Stimulated activated naive CD8-positive, alpha-beta T cell treated with anti-CD3 and anti-CD28 coated beads, Interleukin-15, amount 100 ng/mL, for 72 hours (primary cell): ENCODE measurements around the gene DIAPH1.

Experiments used
- ATAC-seq: fragments of 150-1000 bp; cut with Tn5 transposase; 2 replicates; pipeline ENCODE4 v1.10.0; 2021; ENCODE audit warnings: mild to moderate bottlenecking, moderate library complexity
- DNase-seq, 2 donors: peaks; one replicate each; pipeline ENCODE4 v3.0.0; 2021 to 2022
- H3K27ac Mint-ChIP-seq, 2 donors: one replicate each; pipeline ENCODE4 v1.8.0; 2022; ENCODE audit warnings: mild to moderate bottlenecking in 2 of 2, mixed read lengths in 2 of 2, moderate library complexity in 2 of 2
- H3K27me3 Mint-ChIP-seq: one replicate; pipeline ENCODE4 v1.8.0; 2022; ENCODE audit warnings: mixed read lengths
- H3K4me1 Mint-ChIP-seq: one replicate; pipeline ENCODE4 v1.8.0; 2022; ENCODE audit warnings: mild to moderate bottlenecking, mixed read lengths
- H3K4me3 Mint-ChIP-seq, 2 donors: one replicate each; pipeline ENCODE4 v1.8.0; 2022; ENCODE audit warnings: mild to moderate bottlenecking in 2 of 2, mixed read lengths in 2 of 2, moderate library complexity in 1 of 2
- H3K9me3 Mint-ChIP-seq, 2 donors: one replicate each; pipeline ENCODE4 v1.8.0; 2022; ENCODE audit warnings: mixed read lengths in 2 of 2

Gene DIAPH1

DNA sequence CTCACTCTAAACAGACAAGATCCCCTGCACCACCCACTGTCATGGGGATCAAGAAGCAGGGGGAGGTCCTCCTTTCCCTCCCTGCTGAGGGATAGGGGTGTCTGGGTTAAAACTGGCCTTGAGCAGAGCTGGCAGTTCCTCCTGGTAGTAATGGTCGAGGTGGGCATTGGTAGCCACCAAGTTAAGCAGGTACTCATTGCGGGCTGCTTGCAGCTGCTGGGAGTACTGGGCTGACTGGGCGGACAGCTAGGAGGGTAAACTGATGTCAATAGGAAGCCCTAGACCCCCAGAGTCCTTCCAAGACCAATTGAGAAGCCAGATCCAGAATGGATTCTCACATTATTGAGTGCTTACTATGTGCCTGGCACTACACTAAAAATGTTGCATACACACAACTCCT is 29.1 kb upstream of the DIAPH1 start:
- Mint-ChIP-seq H3K9me3 (no peaks in the 10 kb centered on the region), H3K27ac (no peak overlapping the region), H3K4me1 (peaks cover 47% of the 10 kb centered on the region), H3K27me3 (no peaks in the 10 kb centered on the region), H3K4me3 (no peak overlapping the region)
- no peak for ATAC-seq
- no peak for DNase-seq

DNA sequence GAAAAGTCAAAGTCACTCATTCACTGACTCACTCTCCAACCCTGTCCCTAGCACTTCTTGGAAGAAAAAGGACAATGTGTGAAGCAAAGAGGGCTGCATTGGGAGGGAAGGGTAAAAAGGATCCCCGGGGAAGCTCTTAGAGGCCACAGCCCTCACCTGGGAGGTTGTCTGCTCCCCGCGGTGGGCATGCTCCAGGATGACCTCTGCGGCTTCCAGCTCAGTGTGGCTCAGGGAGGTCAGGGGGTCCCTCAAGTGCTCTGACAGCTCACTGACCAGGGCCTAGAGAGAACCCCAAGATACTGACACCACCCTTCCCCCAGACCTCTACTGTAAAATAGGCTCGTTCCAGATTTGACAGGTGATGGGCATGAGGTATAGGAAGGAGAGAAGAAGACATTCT is 28.4 kb upstream of the DIAPH1 start:
- H3K4me3 Mint-ChIP-seq: no peak overlapping the region
- H3K27ac Mint-ChIP-seq: peak overlapping the region in 1 of 2 donors; percentile 9
- H3K4me1 Mint-ChIP-seq: peaks cover 47% of the 10 kb centered on the region
- ATAC-seq: no peak
- no peak for DNase-seq
- no peaks in the 10 kb centered on the region for H3K27me3 Mint-ChIP-seq
- no peaks in the 10 kb centered on the region for H3K9me3 Mint-ChIP-seq

DNA sequence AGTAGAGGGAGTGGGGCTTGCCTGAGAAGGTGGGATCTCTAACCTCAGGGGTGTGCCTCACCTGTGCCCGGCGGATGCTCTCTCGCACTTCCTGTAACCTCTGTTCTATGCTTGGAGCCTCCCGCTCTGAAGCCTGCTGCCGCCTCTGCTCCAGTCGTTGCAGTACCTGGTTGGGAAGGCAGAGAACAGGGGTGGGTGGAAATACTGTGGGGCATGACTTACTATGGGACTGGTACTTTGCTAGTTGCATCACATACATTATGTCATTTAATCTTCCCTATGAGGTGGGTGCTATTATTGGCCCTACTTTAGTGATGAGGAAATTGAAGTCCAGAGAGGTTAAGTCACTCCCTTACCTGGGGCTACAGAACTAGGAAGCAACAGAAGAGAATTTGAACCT is 27.2 kb upstream of the DIAPH1 start:
- Mint-ChIP-seq H3K27ac (no peak overlapping the region), H3K4me1 (peaks cover 49% of the 10 kb centered on the region), H3K9me3 (no peaks in the 10 kb centered on the region), H3K4me3 (no peak overlapping the region), H3K27me3 (no peaks in the 10 kb centered on the region)
- DNase-seq (no peak), ATAC-seq (no peak)

DNA sequence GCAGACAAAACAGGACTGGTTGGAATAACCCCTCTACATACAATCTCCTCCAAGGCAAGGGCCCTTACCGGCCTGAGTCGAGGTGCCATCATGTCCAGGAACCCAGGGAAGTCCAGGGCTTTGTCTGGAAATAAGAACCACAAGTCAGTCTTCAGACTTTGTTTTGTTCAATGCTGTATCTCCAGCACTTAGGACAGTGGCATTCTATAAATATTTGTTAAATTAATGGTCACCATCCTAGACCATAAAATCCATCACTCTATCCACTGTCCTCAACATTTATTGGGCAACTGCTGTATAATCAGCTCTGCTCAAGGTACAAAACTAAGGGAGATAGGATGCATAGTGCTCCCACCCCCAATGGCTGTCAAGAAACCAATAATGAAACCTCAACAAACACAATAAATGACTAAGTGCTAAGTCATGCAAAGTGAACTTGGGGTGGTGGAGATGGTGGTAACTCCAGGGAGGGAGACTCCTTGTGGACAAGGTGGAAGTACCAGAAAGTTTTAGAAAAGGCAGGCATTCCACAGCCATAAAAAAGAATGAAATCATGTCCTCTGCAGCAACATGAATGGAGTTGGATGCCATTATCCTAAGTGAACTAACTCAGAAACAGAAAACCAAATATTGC is 23.0 kb upstream of the DIAPH1 start:
- ATAC-seq (peak; percentile 39), DNase-seq (no peak)
- Mint-ChIP-seq H3K4me3 (no peak overlapping the region), H3K4me1 (peaks cover 47% of the 10 kb centered on the region), H3K27ac (peak overlapping the region in 1 of 2 donors; percentile 74), H3K27me3 (no peaks in the 10 kb centered on the region), H3K9me3 (no peaks in the 10 kb centered on the region)

DNA sequence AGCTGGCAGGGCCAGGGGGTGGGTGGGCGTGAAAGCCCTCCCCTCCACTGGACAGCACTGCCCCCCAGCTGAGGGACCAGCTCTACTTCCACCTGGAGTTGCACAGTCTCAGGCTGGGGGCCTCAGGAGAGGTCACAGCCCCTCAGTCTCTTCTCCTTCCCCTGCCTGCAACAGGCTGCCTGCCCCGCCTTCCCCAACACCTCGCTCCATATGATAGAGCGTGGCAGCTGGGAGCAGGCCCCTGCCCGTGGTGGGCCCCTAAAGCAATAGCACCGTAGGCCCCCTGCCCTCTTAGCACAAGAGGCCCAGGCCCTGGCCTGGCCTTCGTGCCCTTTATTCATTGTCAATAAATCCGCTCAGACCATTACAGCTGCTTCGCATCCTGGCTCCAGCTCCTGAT is 21.9 kb upstream of the DIAPH1 start:
- H3K9me3 Mint-ChIP-seq: no peaks in the 10 kb centered on the region
- H3K27me3 Mint-ChIP-seq: no peaks in the 10 kb centered on the region
- no peak for ATAC-seq
- H3K4me1 Mint-ChIP-seq: peaks cover 53% of the 10 kb centered on the region
- no peak for DNase-seq
- H3K4me3 Mint-ChIP-seq: no peak overlapping the region
- H3K27ac Mint-ChIP-seq: peak overlapping the region in 1 of 2 donors; percentile 45

DNA sequence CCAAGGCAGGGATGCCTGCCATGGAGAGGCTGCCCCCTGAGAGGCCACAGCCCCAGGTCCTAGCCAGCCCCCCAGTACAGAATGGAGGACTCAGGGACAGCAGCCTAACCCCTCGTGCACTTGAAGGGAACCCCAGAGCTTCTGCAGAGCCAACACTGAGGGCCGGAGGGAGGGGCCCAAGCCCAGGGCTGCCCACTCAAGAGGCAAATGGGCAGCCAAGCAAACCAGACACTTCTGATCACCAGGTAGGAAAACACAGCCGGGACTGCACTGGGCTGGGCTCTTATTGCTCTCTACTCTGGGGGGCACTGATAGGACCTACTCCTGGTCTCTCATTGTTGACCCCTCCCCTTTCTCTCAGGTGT is 21.2 kb upstream of the DIAPH1 start:
- Mint-ChIP-seq H3K9me3 (no peaks in the 10 kb centered on the region), H3K27ac (no peak overlapping the region), H3K4me3 (no peak overlapping the region), H3K27me3 (no peaks in the 10 kb centered on the region), H3K4me1 (peaks cover 57% of the 10 kb centered on the region)
- ATAC-seq (no peak), DNase-seq (no peak)

DNA sequence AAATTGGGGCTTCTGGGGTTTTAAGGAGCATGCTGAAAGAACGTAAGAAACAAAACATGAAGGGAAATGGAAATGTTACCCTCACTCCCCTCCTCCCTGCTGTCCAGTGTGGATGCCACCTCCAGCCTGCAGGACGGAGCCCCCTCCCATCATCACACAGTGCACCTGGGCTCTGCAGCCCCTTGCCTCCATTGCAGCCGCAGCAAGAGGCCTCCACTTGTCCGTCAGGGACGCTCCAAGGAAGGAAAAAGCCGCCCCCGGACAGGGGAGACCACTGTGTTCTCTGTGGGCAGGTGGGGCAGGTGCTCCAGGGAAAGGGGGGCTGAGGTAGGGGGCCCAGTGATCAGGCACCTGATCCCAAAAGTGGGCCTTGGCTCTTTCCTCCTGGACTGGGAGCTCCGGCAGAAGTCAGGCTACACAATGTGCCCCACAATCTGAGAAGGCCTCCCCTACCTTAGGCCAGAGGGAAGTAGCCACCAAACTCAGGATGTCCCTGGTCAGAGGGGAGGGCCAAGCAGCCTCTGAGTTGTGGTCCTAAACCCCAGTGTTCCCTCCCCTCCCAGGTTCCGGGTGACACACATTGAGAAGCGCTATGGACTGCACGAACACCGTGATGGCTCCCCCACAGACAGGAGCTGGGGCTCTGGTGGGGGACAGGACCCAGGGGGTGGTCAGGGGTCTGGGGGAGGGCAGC is 20.7 kb upstream of the DIAPH1 start:
- no peaks in the 10 kb centered on the region for H3K9me3 Mint-ChIP-seq
- H3K4me3 Mint-ChIP-seq: no peak overlapping the region
- H3K4me1 Mint-ChIP-seq: peaks cover 57% of the 10 kb centered on the region
- no peaks in the 10 kb centered on the region for H3K27me3 Mint-ChIP-seq
- DNase-seq (no peak), ATAC-seq (no peak)
- no peak overlapping the region for H3K27ac Mint-ChIP-seq

DNA sequence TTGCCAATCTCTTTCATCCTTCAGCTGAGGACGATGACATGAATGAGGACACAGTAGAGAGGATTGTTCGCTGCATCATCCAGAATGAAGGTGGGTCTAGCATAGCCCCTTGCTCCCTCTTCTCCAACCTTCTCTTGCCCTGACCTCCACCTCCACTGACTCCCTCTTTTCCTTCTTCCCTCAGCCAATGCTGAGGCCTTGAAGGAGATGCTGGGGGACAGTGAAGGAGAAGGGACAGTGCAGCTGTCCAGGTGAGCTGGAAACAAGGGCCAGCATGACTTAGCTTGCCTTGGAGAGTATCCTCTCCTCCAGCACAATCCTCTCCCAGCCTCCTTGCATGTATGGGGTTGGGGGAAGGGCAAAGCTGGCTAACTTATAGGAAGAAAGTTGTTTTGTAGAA is 20.0 kb upstream of the DIAPH1 start:
- ATAC-seq (no peak), DNase-seq (no peak)
- H3K4me1 Mint-ChIP-seq: peaks cover 64% of the 10 kb centered on the region
- H3K27ac Mint-ChIP-seq: peak overlapping the region; percentile 24 to 69
- H3K4me3 Mint-ChIP-seq: peak overlapping the region; percentile 97 to 100
- no peaks in the 10 kb centered on the region for H3K9me3 Mint-ChIP-seq
- no peaks in the 10 kb centered on the region for H3K27me3 Mint-ChIP-seq

DNA sequence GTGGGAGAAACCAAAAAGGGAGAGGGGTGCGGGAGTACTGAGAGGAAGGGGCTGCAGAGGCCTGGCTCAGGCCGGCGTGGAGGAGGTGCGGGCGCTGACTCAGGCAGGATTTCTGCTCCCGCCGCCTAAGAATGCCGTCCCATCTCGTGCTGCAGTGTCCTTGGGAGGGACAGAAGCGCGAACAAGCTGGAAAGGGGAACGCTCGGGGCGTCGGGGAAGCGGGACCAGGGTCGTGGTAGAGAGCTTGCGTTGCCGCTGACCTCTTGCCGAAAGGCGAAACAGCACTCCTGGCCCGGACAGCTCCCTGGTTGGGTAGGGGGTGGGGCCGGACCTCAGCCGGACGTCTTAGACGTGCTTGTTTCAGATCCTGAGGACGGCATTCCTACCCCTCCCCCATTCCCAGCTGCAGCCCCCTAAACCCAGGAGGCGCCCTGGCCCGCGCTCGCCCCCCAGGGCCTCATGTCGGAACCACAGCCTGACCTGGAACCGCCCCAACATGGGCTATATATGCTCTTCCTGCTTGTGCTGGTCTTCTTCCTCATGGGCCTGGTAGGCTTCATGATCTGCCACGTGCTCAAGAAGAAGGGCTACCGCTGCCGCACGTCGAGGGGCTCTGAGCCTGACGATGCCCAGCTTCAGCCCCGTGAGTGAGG is 19.1 kb upstream of the DIAPH1 start:
- H3K4me1 Mint-ChIP-seq: peaks cover 64% of the 10 kb centered on the region
- peak overlapping the region; percentile 93 to 95 for H3K27ac Mint-ChIP-seq
- H3K27me3 Mint-ChIP-seq: no peaks in the 10 kb centered on the region
- DNase-seq (peak; percentile 63 to 67), ATAC-seq (peak; percentile 62)
- H3K4me3 Mint-ChIP-seq: peak overlapping the region; percentile 97 to 100
- no peaks in the 10 kb centered on the region for H3K9me3 Mint-ChIP-seq

DNA sequence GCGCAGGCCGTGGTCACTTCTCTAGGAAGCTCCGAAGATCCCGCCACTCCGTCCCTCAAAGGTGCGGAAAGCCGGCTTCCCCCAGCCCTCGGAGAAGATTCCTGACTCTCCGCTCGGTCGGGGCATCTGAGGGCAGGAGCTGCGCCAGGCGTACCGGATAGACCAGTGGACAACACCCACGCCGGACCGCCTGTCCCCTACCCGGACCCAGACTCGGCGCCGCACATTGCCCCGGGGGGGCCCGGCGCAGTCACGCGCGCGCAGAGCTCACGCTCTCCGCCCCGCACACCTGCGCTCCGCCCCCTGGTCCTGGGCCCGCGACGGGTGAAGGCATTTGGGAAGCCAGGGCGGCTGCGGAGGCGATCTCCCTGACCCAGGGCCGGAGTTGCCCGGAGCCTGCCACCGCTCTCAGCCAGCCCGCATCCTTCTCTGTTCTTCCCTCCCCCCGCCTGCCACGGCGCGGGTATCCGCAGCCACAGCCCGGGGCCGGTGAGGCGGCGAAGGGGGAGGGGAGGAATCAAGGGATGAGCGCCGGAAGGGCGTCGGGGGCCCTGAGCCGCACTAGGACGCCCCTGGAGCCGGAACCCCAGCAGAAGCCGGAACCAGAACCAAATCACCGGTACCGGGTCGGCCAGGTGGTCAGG is 18.4 kb upstream of the DIAPH1 start:
- H3K4me1 Mint-ChIP-seq: peaks cover 58% of the 10 kb centered on the region
- peak overlapping the region; percentile 93 to 95 for H3K27ac Mint-ChIP-seq
- H3K27me3 Mint-ChIP-seq: no peaks in the 10 kb centered on the region
- H3K9me3 Mint-ChIP-seq: no peaks in the 10 kb centered on the region
- ATAC-seq (peak; percentile 70), DNase-seq (peak; percentile 60 to 61)
- H3K4me3 Mint-ChIP-seq: peak overlapping the region; percentile 97 to 100

DNA sequence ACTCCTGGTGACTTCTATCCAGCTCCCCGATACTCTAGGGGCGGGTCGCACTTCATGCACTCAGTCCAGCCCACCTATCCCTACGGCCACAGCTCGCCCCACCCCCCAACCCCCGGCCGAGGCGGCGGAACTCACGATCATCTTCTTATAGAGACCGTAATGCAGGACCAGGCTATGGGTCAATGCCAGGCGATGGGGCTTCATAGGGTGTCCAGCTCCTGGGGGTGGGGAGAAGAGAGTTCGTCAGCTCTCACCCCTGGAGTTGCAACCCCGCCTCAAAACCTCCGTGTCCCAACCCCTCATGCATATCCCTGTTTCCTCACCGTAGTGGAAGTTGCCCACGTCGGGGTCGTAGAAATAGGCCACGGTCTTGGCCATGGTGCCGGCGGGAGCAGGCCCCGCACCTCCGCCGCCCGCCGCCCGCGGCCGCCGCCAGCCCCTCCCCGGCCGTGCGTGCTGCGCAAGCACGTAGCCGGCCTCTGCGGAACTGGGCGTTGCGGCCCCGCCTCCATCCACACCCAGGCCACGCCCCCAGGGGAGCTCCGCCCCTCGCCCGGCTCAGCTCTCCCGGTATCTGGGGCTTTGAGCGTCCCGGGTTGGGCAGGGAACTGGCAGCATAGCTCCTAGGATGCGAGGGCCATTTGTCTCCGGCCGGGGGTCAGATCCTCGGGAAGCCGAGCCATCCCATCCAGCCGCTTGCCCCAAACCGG is 17.8 kb upstream of the DIAPH1 start, which contains the start of the genes HDAC3 and RELL2:
Gene HDAC3 (minus strand): TSS at position 437 of the 710 bp plus-strand sequence. CDS start 59 bp downstream, at position 378.
Gene RELL2 (plus strand): TSS at position 585 of the 710 bp plus-strand sequence. CDS start 1,229 bp downstream, outside the sequence.
- DNase-seq: peak; percentile 94 to 95
- peak within 1 kb of the TSS; percentile 93 to 95 for H3K27ac Mint-ChIP-seq
- peaks cover 51% of the 10 kb centered on the region for H3K4me1 Mint-ChIP-seq
- H3K27me3 Mint-ChIP-seq: no peaks in the 10 kb centered on the region
- H3K4me3 Mint-ChIP-seq: peak within 1 kb of the TSS; percentile 97 to 100
- peak; percentile 87 for ATAC-seq
- H3K9me3 Mint-ChIP-seq: no peaks in the 10 kb centered on the region

DNA sequence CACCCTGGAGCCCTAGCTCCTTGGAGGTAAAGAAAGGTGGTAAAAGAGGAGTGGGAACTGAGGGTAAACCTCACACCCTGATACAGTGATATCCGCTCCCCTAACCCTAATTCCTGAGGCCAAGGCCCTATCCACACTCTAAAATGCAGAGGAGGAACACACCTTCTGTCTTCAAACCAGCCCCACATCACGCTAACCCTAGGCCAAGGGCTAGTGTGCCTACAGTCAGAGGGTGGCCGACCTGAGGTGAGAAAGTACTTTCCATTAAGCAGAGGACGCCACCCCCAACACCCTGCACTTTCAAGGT is 17.3 kb upstream of the DIAPH1 start:
- H3K27me3 Mint-ChIP-seq: no peaks in the 10 kb centered on the region
- ATAC-seq: no peak

DNA sequence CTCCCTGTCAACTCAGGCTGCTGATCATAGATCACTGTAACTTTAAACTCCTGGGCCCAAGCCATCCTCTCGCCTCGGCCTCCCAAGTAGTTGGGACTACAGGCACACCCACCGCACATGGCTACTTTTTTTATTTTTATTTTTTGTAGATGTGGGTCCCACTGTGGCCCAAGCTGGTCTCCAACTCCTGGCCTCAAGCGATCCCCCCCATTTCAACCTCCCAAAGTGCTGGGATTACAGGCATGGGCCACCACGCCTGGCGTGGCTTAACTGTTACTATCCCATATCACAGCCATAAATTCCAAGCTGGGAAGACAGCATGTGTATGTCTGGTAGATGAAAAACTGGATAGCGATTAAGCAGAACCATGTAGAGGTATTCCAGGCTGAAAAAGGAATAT is 16.8 kb upstream of the DIAPH1 start:
- DNase-seq (no peak), ATAC-seq (no peak)
- Mint-ChIP-seq H3K4me1 (peaks cover 42% of the 10 kb centered on the region), H3K4me3 (peak overlapping the region; percentile 97 to 100), H3K27me3 (no peaks in the 10 kb centered on the region), H3K27ac (peak overlapping the region in 1 of 2 donors; percentile 78), H3K9me3 (no peaks in the 10 kb centered on the region)

More for the DNA sequence above, 17.3 kb upstream of the DIAPH1 start:
- peak overlapping the region; percentile 78 to 92 for H3K27ac Mint-ChIP-seq
- H3K9me3 Mint-ChIP-seq: no peaks in the 10 kb centered on the region
- no peak for DNase-seq
- H3K4me1 Mint-ChIP-seq: peaks cover 46% of the 10 kb centered on the region
- peak overlapping the region; percentile 97 to 100 for H3K4me3 Mint-ChIP-seq

DNA sequence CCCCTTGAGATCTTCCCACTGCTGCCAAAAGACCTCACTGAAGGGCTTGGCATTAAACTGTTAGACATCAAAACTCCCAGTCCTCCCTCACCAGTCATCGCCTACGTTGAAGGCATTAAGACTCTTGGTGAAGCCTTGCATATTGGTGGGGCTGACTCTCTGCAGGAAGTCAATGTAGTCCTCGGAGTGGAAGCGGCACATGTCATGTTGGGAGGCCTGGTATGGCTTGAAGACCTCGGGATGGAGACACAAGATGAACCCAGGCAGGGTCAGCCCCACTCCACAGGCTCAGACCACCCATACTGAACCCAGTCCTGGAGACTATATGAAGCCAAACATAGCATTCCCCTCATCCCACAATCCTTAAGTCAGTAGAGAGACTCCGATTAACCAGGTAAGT is 15.9 kb upstream of the DIAPH1 start:
- Mint-ChIP-seq H3K27ac (no peak overlapping the region), H3K4me1 (peaks cover 38% of the 10 kb centered on the region), H3K27me3 (no peaks in the 10 kb centered on the region), H3K9me3 (no peaks in the 10 kb centered on the region), H3K4me3 (peak overlapping the region; percentile 97 to 100)
- no peak for ATAC-seq
- DNase-seq: no peak

DNA sequence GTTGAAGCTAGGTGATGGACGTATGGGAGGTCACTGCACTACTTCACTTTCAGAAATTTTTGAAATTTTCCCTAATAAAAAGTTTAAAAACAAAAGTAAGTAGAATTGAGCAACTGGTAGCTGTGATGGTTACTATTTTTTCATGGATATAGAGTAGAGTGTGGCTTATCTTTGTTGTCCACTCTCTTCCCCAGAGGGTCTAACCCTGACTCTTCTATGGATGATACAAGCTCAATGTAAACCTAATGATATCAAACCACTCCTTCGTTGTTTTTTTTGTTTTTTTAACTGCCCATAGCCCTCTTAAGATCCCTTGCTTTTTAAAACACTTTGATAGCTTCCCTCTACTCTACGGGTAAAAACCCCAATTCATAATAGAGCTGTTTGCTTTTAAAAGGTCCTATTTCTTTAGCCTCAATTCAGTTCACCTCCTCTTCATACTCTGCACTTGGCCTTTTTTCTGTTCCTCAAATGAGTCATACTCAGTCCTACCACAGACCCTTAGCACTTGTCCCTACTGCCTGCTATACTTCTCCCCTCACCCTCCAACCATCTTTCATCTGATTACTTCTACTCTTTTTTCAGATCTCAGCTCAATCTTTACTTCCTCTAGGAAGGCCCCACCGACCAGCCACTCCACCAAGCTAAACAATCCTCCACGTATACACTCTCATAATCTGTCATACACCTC is 15.2 kb upstream of the DIAPH1 start:
- DNase-seq (no peak), ATAC-seq (no peak)
- Mint-ChIP-seq H3K27ac (no peak overlapping the region), H3K4me1 (peaks cover 36% of the 10 kb centered on the region), H3K27me3 (no peaks in the 10 kb centered on the region), H3K9me3 (no peaks in the 10 kb centered on the region), H3K4me3 (peak overlapping the region; percentile 1 to 50)
